ENCODE results near the gene THUMPD3.

The THUMPD3 gene

DNA sequence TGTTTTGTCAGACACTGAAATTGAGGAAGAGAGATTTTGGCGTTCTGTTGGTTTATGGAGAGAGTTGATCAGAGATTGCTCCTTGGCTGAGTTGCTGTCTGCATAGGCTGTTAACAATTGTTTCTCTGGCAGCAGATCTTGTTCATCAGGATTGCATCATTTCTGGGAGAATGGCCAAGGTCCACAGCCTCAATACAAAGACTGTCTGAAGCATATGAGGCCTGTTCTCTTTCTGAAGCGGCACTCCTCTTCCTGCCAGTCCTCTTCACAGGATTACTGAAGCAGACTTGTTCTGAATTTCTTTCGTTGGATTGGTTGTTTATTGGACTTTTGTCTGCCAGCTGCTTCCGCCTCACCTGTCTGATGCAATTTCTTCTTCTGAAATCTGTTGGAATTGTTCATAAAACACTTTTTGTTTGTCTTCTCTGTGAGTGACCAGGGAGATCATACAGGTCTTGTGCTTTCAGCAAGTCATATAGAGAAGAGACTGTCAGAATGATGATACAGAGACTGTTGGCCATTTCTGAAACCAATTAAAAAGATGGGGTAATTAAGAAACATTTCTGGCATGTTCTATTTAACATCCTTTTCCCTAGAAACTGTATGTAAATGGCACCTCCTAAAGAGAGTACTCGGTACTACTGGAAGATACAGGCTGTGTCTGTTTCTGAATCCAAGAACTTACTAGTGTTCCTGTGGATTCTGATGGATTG is 60.0 kb downstream of the THUMPD3 start:
- DNase-seq = no peak

GRCh38 chr3:9428411-9428810 is 65.6 kb downstream of the THUMPD3 start:
- no peak for DNase-seq

- no peak for DNase-seq
These were observed 67.9 kb downstream of the THUMPD3 start for GRCh38 chr3:9430733-9431132.

- no peak for DNase-seq
These were observed 71.0 kb downstream of the THUMPD3 start for GRCh38 chr3:9433627-9434521.

GRCh38 chr3:9435316-9435715 is 72.5 kb downstream of the THUMPD3 start:
- no peak for DNase-seq

Measured in T-helper 9 cell (primary cell).